ENCODE data around the gene TSPAN9. TPM values are rescaled to one million over a fixed set of nuclear protein-coding genes. Genes with fewer than 3 reads are reported as not detected.

The TSPAN9 gene
- total RNA-seq, 2 experiments from 2014 or later = 0.07 TPM; not detected in 1

GRCh38 chr12:3040026-3040656 is 37.0 kb upstream of the TSPAN9 start:
- peaks cover 14% of the 10 kb centered on the region for H3K27me3 Mint-ChIP-seq
- TF ChIP-seq CTCF (IDR thresholded peaks at IDR 0.05) = no peak
- POLR2A ChIA-PET = no interaction called here
- no peaks in the 10 kb centered on the region for H3K4me1 Mint-ChIP-seq (ENCODE audit: low read depth)
- H3K36me3 Mint-ChIP-seq (ENCODE audit: low read depth) = no peaks in the 10 kb centered on the region
- no peaks in the 10 kb centered on the region for H3K9me3 Mint-ChIP-seq
- no peak overlapping the region for H3K4me3 Mint-ChIP-seq
- CTCF ChIA-PET = interaction anchor here (1.5 kb wide), 1 partner anchor 155 kb away, joined by 4 read pairs; no protein-coding TSS in a partner anchor
- H3K27ac Mint-ChIP-seq = no peak overlapping the region
- no peak for ATAC-seq
- no peak for DNase-seq
- intact Hi-C loops (cut with micrococcal nuclease) = loop anchor here (10.0 kb wide), 1 partner anchor 185 kb away; the partner anchor contains the start of gene TEX52

- H3K4me1 Mint-ChIP-seq (ENCODE audit: low read depth) = no peaks in the 10 kb centered on the region
- no peak overlapping the region for H3K4me3 Mint-ChIP-seq
- DNase-seq (no peak), ATAC-seq (no peak)
- TF ChIP-seq CTCF (IDR thresholded peaks at IDR 0.05) = no peak
- peaks cover 14% of the 10 kb centered on the region for H3K27me3 Mint-ChIP-seq
- no peaks in the 10 kb centered on the region for H3K36me3 Mint-ChIP-seq (ENCODE audit: low read depth)
- CTCF ChIA-PET = interaction anchor here (1.2 to 2.0 kb wide), 6 partner anchors 7 to 196 kb away, joined by 3 to 9 read pairs (median 4); no protein-coding TSS in a partner anchor
- no peak overlapping the region for H3K27ac Mint-ChIP-seq
- no peaks in the 10 kb centered on the region for H3K9me3 Mint-ChIP-seq
- POLR2A ChIA-PET = no interaction called here
- intact Hi-C loops (cut with micrococcal nuclease) = loop anchor here (10.0 kb wide), 1 partner anchor 186 kb away; the partner anchor contains the start of gene TEX52
Measured at GRCh38 chr12:3040663-3041544, 36.3 kb upstream of the TSPAN9 start.

- peak; percentile 98 for ATAC-seq
- Mint-ChIP-seq H3K9me3 (no peaks in the 10 kb centered on the region), H3K4me1 (ENCODE audit: low read depth) (no peaks in the 10 kb centered on the region), H3K4me3 (no peak overlapping the region), H3K36me3 (ENCODE audit: low read depth) (no peaks in the 10 kb centered on the region), H3K27me3 (peaks cover 14% of the 10 kb centered on the region), H3K27ac (no peak overlapping the region)
- intact Hi-C loops (cut with micrococcal nuclease) = loop anchor here (10.0 kb wide), 1 partner anchor 187 kb away; the partner anchor contains the start of gene TEX52
- peak; percentile 75 for DNase-seq
- ChIA-PET CTCF (interaction anchor here (1.0 to 2.0 kb wide), 13 partner anchors 8 to 359 kb away, joined by 3 to 9 read pairs (median 4); no protein-coding TSS in a partner anchor), POLR2A (no interaction called here)
- TF ChIP-seq CTCF (IDR thresholded peaks at IDR 0.05) = peak; percentile 60
Measured at GRCh38 chr12:3041558-3042164, 35.5 kb upstream of the TSPAN9 start.

- Mint-ChIP-seq H3K27ac (no peak overlapping the region), H3K27me3 (peaks cover 15% of the 10 kb centered on the region), H3K36me3 (ENCODE audit: low read depth) (no peaks in the 10 kb centered on the region), H3K4me3 (no peak overlapping the region), H3K4me1 (ENCODE audit: low read depth) (no peaks in the 10 kb centered on the region), H3K9me3 (no peaks in the 10 kb centered on the region)
- TF ChIP-seq CTCF (IDR thresholded peaks at IDR 0.05) = no peak
- POLR2A ChIA-PET = no interaction called here
- CTCF ChIA-PET = interaction anchor here (1.0 to 2.0 kb wide), 11 partner anchors 9 to 359 kb away, joined by 3 to 9 read pairs (median 4); no protein-coding TSS in a partner anchor
- intact Hi-C loops (cut with micrococcal nuclease) = loop anchor here (10.0 kb wide), 1 partner anchor 188 kb away; the partner anchor contains the start of gene TEX52
- DNase-seq = no peak
- ATAC-seq = no peak
Measured at GRCh38 chr12:3042394-3042793, 34.8 kb upstream of the TSPAN9 start.
